ENCODE measurements around the gene RASSF8.

RASSF8 gene

GRCh38 chr12:25958428-25959070 lies at the start of gene RASSF8:
RASSF8 (plus strand) TSS chr12:25958682; CDS start chr12:26055344, 96,662 bp downstream.
- no peak for DNase-seq (ENCODE audit: low read depth in 2 of 2)

GRCh38 chr12:25914551-25914950 lies 43.9 kb upstream of the RASSF8 start:
- no peak for DNase-seq (ENCODE audit: low read depth in 2 of 2)

- DNase-seq (ENCODE audit: low read depth in 2 of 2) = no peak
These were observed 33.9 kb upstream of the RASSF8 start for GRCh38 chr12:25924491-25925001.

GRCh38 chr12:25925064-25925463 lies 33.4 kb upstream of the RASSF8 start:
- DNase-seq (ENCODE audit: low read depth in 2 of 2) = no peak

GRCh38 chr12:25926536-25926935 lies 31.9 kb upstream of the RASSF8 start:
- DNase-seq (ENCODE audit: low read depth in 2 of 2) = no peak

- DNase-seq (ENCODE audit: low read depth in 2 of 2) = no peak
These were observed 29.3 kb upstream of the RASSF8 start for GRCh38 chr12:25929142-25929541.

- DNase-seq (ENCODE audit: low read depth in 2 of 2) = no peak
These were observed 25.5 kb upstream of the RASSF8 start for GRCh38 chr12:25932971-25933370.

- DNase-seq (ENCODE audit: low read depth in 2 of 2) = no peak
These were observed 24.0 kb upstream of the RASSF8 start for GRCh38 chr12:25934456-25934855.

GRCh38 chr12:25935355-25936144 lies 22.9 kb upstream of the RASSF8 start:
- no peak for DNase-seq (ENCODE audit: low read depth in 2 of 2)

GRCh38 chr12:25937096-25937495 lies 21.4 kb upstream of the RASSF8 start:
- DNase-seq (ENCODE audit: low read depth in 2 of 2) = no peak

GRCh38 chr12:25938581-25938980 lies 19.9 kb upstream of the RASSF8 start:
- DNase-seq (ENCODE audit: low read depth in 2 of 2) = no peak

GRCh38 chr12:25939606-25940005 lies 18.9 kb upstream of the RASSF8 start:
- DNase-seq (ENCODE audit: low read depth in 2 of 2) = no peak

GRCh38 chr12:25940886-25941285 lies 17.6 kb upstream of the RASSF8 start:
- DNase-seq (ENCODE audit: low read depth in 2 of 2) = no peak

- DNase-seq (ENCODE audit: low read depth in 2 of 2) = no peak
These were observed 15.8 kb upstream of the RASSF8 start for GRCh38 chr12:25942709-25943108.

GRCh38 chr12:25943940-25944339 lies 14.5 kb upstream of the RASSF8 start:
- DNase-seq (ENCODE audit: low read depth in 2 of 2) = no peak

- DNase-seq (ENCODE audit: low read depth in 2 of 2) = no peak
These were observed 9.1 kb upstream of the RASSF8 start for GRCh38 chr12:25949343-25949742.

GRCh38 chr12:25950329-25951115 lies 8.0 kb upstream of the RASSF8 start:
- no peak for DNase-seq (ENCODE audit: low read depth in 2 of 2)

- DNase-seq (ENCODE audit: low read depth in 2 of 2) = no peak
These were observed 572 bp upstream of the RASSF8 start for GRCh38 chr12:25957793-25958427.

- DNase-seq (ENCODE audit: low read depth in 2 of 2) = no peak
These were observed 834 bp downstream of the RASSF8 start for GRCh38 chr12:25959071-25959961.

- DNase-seq (ENCODE audit: low read depth in 2 of 2) = no peak
These were observed 1.7 kb downstream of the RASSF8 start for GRCh38 chr12:25960143-25960542.

- DNase-seq (ENCODE audit: low read depth in 2 of 2) = no peak
These were observed 2.5 kb downstream of the RASSF8 start for GRCh38 chr12:25960961-25961360.
